H9 (cell line): ENCODE measurements around the gene FUCA1. TPM values are rescaled to one million over a fixed set of nuclear protein-coding genes. Genes with fewer than 3 reads are reported as not detected.

Source experiments
- DNase-seq: peaks from one replicate; pipeline ENCODE4 v3.0.0-alpha.2; 2017
- H2AFZ ChIP-seq: one replicate; pipeline ENCODE4 v1.6.1; 2013; ENCODE audit warnings: mild to moderate bottlenecking, low read length, control low read depth, moderate library complexity
- H2AK5ac ChIP-seq: 2 replicates; pipeline ENCODE4 v1.6.1; 2013; ENCODE audit warnings: low read length, control low read depth, mixed read lengths; ENCODE audit not compliant: insufficient read length
- H2BK120ac ChIP-seq: one replicate; pipeline ENCODE4 v1.6.1; 2013; ENCODE audit warnings: low read depth, mild to moderate bottlenecking, low read length, control low read depth, inconsistent platforms; ENCODE audit not compliant: poor library complexity, severe bottlenecking
- H2BK12ac ChIP-seq: 2 replicates; pipeline ENCODE4 v1.6.1; 2013; ENCODE audit warnings: low read length, control low read depth, mixed read lengths, low read depth; ENCODE audit not compliant: insufficient read length
- H2BK15ac ChIP-seq: 2 replicates; pipeline ENCODE4 v1.6.1; 2013; ENCODE audit warnings: low read depth, low read length, control low read depth
- H2BK20ac ChIP-seq: one replicate; pipeline ENCODE4 v1.6.1; 2013; ENCODE audit warnings: low read depth, mild to moderate bottlenecking, low read length, control low read depth, inconsistent platforms; ENCODE audit not compliant: poor library complexity, severe bottlenecking
- H2BK5ac ChIP-seq: 2 replicates; pipeline ENCODE4 v1.6.1; 2013; ENCODE audit warnings: low read length, control low read depth, mixed read lengths; ENCODE audit not compliant: insufficient read length
- H3K14ac ChIP-seq: 2 replicates; pipeline ENCODE4 v1.6.1; 2013; ENCODE audit warnings: low read length, control low read depth; ENCODE audit not compliant: insufficient read depth
- H3K18ac ChIP-seq: 2 replicates; pipeline ENCODE4 v1.6.1; 2013; ENCODE audit warnings: low read depth, mild to moderate bottlenecking, mixed read lengths, low read length, control low read depth; ENCODE audit not compliant: insufficient read length
- H3K23ac ChIP-seq: 2 replicates; pipeline ENCODE4 v1.6.1; 2013; ENCODE audit warnings: low read length, control low read depth, mixed read lengths, low read depth; ENCODE audit not compliant: insufficient read length
- H3K23me2 ChIP-seq: 2 replicates; pipeline ENCODE4 v1.6.1; 2013; ENCODE audit warnings: low read depth, mild to moderate bottlenecking, mixed read lengths, low read length, control low read depth; ENCODE audit not compliant: insufficient read length, poor library complexity, severe bottlenecking
- H3K27ac ChIP-seq: 2 replicates; pipeline ENCODE4 v1.5.1; 2013; ENCODE audit warnings: low read length, control low read depth, mixed read lengths, low read depth; ENCODE audit not compliant: insufficient read length
- H3K27me3 ChIP-seq: 2 replicates; pipeline ENCODE4 v1.6.1; 2013; ENCODE audit warnings: low read length, control low read depth, inconsistent platforms; ENCODE audit not compliant: insufficient read depth
- H3K4ac ChIP-seq: 2 replicates; pipeline ENCODE4 v1.6.1; 2013; ENCODE audit warnings: low read depth, mild to moderate bottlenecking, control low read depth, inconsistent platforms, low read length, moderate library complexity
- H3K4me1 ChIP-seq: 2 replicates; pipeline ENCODE4 v1.6.1; 2013; ENCODE audit warnings: low read length, control low read depth, inconsistent platforms; ENCODE audit not compliant: insufficient read depth
- H3K4me2 ChIP-seq: 2 replicates; pipeline ENCODE4 v1.6.1; 2013; ENCODE audit warnings: low read length, control low read depth, mixed read lengths; ENCODE audit not compliant: insufficient read length, insufficient read depth
- H3K56ac ChIP-seq: 2 replicates; pipeline ENCODE4 v1.6.1; 2013; ENCODE audit warnings: low read depth, mild to moderate bottlenecking, mixed read lengths, low read length, control low read depth; ENCODE audit not compliant: insufficient read length
- H3K79me1 ChIP-seq: 2 replicates; pipeline ENCODE4 v1.6.1; 2013; ENCODE audit warnings: low read depth, mild to moderate bottlenecking, moderate library complexity, low read length, control low read depth, inconsistent platforms; ENCODE audit not compliant: insufficient read depth, poor library complexity, severe bottlenecking
- H3K79me2 ChIP-seq: 2 replicates; pipeline ENCODE4 v1.6.1; 2013; ENCODE audit warnings: low read length, control low read depth, inconsistent platforms; ENCODE audit not compliant: insufficient read depth
- H3K9ac ChIP-seq: 2 replicates; pipeline ENCODE4 v1.6.1; 2013; ENCODE audit warnings: low read length, control low read depth, mixed read lengths; ENCODE audit not compliant: insufficient read length; ENCODE audit errors: extremely low read depth
- H3K9me3 ChIP-seq: one replicate; pipeline ENCODE4 v1.6.1; 2013; ENCODE audit warnings: low read depth, low read length, inconsistent platforms; ENCODE audit not compliant: control insufficient read depth
- H3T11ph ChIP-seq: one replicate; pipeline ENCODE4 v1.6.1; 2013; ENCODE audit warnings: mild to moderate bottlenecking, low read length, control low read depth, inconsistent platforms
- H4K20me1 ChIP-seq: one replicate; pipeline ENCODE4 v1.6.1; 2013; ENCODE audit not compliant: control insufficient read depth, insufficient read length, insufficient read depth
- H4K5ac ChIP-seq: 2 replicates; pipeline ENCODE4 v1.6.1; 2013; ENCODE audit warnings: low read depth, mild to moderate bottlenecking, mixed read lengths, low read length, control low read depth; ENCODE audit not compliant: insufficient read length
- H4K8ac ChIP-seq: replicated peaks from 2 replicates; pipeline ENCODE4 v1.6.1; 2013; ENCODE audit warnings: low read length, control low read depth, mixed read lengths, low read depth; ENCODE audit not compliant: insufficient read length
- H4K91ac ChIP-seq: 2 replicates; pipeline ENCODE4 v1.6.1; 2013; ENCODE audit warnings: low read depth, mild to moderate bottlenecking, moderate library complexity, mixed read lengths, low read length, control low read depth; ENCODE audit not compliant: insufficient read length
- H3K27ac Mint-ChIP-seq, 3 experiments: 2 replicates in 2 of 3; 3 replicates in 1 of 3; pipeline ENCODE4 v1.8.0; 2020 to 2021; ENCODE audit warnings: mixed read lengths in 3 of 3, mild to moderate bottlenecking in 1 of 3, moderate library complexity in 1 of 3
- H3K27me3 Mint-ChIP-seq: 2 replicates; pipeline ENCODE4 v1.8.0; 2021; ENCODE audit warnings: low read depth, mild to moderate bottlenecking, moderate library complexity, mixed read lengths
- H3K36me3 Mint-ChIP-seq, 3 experiments: 2 replicates in 2 of 3; 3 replicates in 1 of 3; pipeline ENCODE4 v1.8.0; 2020 to 2021; ENCODE audit warnings: low read depth in 3 of 3, mixed read lengths in 3 of 3; ENCODE audit not compliant: insufficient read depth in 1 of 3
- H3K4me1 Mint-ChIP-seq, 2 experiments: 2 replicates each; pipeline ENCODE4 v1.8.0; 2020; ENCODE audit warnings: mixed read lengths in 2 of 2
- H3K4me3 Mint-ChIP-seq, 2 experiments: 2 replicates in 1 of 2; 3 replicates in 1 of 2; pipeline ENCODE4 v1.8.0; 2020 to 2021; ENCODE audit warnings: mild to moderate bottlenecking in 2 of 2, mixed read lengths in 2 of 2, moderate library complexity in 1 of 2
- H3K9me3 Mint-ChIP-seq, 2 experiments: 2 replicates in 1 of 2; 3 replicates in 1 of 2; pipeline ENCODE4 v1.8.0; 2020; ENCODE audit warnings: mild to moderate bottlenecking in 2 of 2, mixed read lengths in 2 of 2, moderate library complexity in 1 of 2
- WGBS: extraction: QIAGEN DNeasy Blood & Tissue Kit; methylation state at CpG from one replicate; pipeline ENCODE4 v1.1.7; 2013; ENCODE audit warnings: missing lambda C conversion rate, low lambda C conversion rate, mixed read lengths; ENCODE audit not compliant: insufficient read length; ENCODE audit errors: extremely low coverage; 5-methylcytosine and 5-hydroxymethylcytosine counted together
- long read RNA-seq: library from polyadenylated mRNA; unstranded; transcript quantifications from one replicate; pipeline ENCODE4 v2.0.0, GENCODE V29; 2020
- total RNA-seq: library from RNA; stranded (reverse); gene quantifications from 2 replicates; pipeline ENCODE4 v1.2.1, GENCODE V29; 2021
- TF ChIP-seq, protein P1 (sequence below): fragments of 200-600 bp; sonication (generic); conservative IDR thresholded peaks from 3 replicates; pipeline ENCODE4 v1.8.0; 2021; ENCODE audit warnings: antibody characterized with exemption, mild to moderate bottlenecking

The FUCA1 gene
- total RNA-seq = 9.1 and 9.4 TPM in 2 replicates
- long read RNA-seq, transcript FUCA1-201 (8 exons, 2,047 nt) = major isoform, 160 of 167 reads
- long read RNA-seq, partial matches to known transcripts = 0 of 167 reads
- long read RNA-seq, other reads (novel, unspliced or antisense) = 7 of 167 reads

DNA sequence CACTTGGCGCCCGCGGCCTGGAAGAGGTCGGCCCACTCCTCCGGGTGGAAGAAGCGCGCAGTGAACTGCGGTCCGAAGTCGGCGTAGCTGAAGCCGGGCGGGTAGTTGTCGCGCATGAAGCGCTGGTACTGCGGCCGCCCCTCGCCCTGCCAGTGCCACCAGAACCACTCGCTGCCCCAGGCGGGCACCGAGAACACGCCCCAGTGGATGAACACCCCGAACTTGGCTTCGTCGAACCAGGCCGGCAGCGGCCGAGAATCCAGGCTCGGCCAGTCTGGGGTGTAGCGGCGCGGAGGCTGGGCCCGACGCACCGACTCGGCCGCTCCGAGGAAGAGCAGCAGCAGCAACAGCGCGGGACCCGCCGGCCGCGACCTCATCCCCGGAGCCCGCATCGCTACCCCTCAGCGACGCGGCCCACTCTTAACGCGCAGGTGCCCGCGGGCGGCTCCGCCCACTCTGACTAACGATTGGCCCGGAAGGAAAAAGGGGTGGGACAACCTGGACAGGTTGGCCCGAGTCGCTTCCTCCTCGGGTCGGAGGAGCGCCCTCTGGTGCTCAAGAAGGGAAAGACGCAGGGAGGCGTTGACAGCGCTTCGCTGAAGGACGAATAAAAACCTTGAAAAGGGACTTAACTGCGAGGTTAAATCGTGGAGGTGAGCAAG, at the start of gene FUCA1:
TSS of gene FUCA1 (minus strand) at position 396 of the 662 bp plus-strand sequence. CDS start at position 392, 4 bp downstream.
- Histone ChIP-seq H3T11ph (no peak within 1 kb of the TSS), H3K27me3 (peaks cover 3% of the 10 kb centered on the region; the same call in 1 of the 2 replicates), H2BK20ac (no peak within 1 kb of the TSS), H3K4me2 (peak within 1 kb of the TSS; percentile 48), H2AK5ac (no peak within 1 kb of the TSS), H2BK5ac (no peak within 1 kb of the TSS), H4K5ac (no peak within 1 kb of the TSS), H3K23ac (no peak within 1 kb of the TSS), H4K8ac (no peak within 1 kb of the TSS), H2AFZ (no peak within 1 kb of the TSS), H3K9ac (no peak within 1 kb of the TSS), H3K4ac (no peak within 1 kb of the TSS), H3K14ac (no peak within 1 kb of the TSS), H4K91ac (no peak within 1 kb of the TSS), H2BK12ac (no peak within 1 kb of the TSS), H3K27ac (no peak within 1 kb of the TSS), H3K23me2 (peaks cover 6% of the 10 kb centered on the region), H4K20me1 (no peaks in the 10 kb centered on the region), H3K9me3 (no peaks in the 10 kb centered on the region), H3K18ac (no peak within 1 kb of the TSS), H2BK120ac (no peak within 1 kb of the TSS), H3K56ac (no peak within 1 kb of the TSS), H3K4me1 (no peaks in the 10 kb centered on the region), H3K79me2 (no peaks in the 10 kb centered on the region), H3K79me1 (no peaks in the 10 kb centered on the region), H2BK15ac (no peak within 1 kb of the TSS; the same call in 1 of the 2 replicates)
- H3K27me3 Mint-ChIP-seq = peaks cover 38% of the 10 kb centered on the region
- H3K9me3 Mint-ChIP-seq = peaks cover 0 to 3% of the 10 kb centered on the region in 2 experiments; a peak in 1 of 5 replicates
- peak; percentile 97 for DNase-seq
- no CpG with 5 or more reads among the region's 71 CpGs for WGBS
- peak within 1 kb of the TSS; percentile 69 to 84 for H3K4me3 Mint-ChIP-seq
- peaks cover 5 to 14% of the 10 kb centered on the region in 2 experiments for H3K4me1 Mint-ChIP-seq
- H3K36me3 Mint-ChIP-seq = peaks cover 0 to 3% (median 0%) of the 10 kb centered on the region in 3 experiments; a peak in 1 of 7 replicates
- TF ChIP-seq, protein P1, sequence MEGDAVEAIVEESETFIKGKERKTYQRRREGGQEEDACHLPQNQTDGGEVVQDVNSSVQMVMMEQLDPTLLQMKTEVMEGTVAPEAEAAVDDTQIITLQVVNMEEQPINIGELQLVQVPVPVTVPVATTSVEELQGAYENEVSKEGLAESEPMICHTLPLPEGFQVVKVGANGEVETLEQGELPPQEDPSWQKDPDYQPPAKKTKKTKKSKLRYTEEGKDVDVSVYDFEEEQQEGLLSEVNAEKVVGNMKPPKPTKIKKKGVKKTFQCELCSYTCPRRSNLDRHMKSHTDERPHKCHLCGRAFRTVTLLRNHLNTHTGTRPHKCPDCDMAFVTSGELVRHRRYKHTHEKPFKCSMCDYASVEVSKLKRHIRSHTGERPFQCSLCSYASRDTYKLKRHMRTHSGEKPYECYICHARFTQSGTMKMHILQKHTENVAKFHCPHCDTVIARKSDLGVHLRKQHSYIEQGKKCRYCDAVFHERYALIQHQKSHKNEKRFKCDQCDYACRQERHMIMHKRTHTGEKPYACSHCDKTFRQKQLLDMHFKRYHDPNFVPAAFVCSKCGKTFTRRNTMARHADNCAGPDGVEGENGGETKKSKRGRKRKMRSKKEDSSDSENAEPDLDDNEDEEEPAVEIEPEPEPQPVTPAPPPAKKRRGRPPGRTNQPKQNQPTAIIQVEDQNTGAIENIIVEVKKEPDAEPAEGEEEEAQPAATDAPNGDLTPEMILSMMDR = peak; percentile 96
- H3K27ac Mint-ChIP-seq = no peak within 1 kb of the TSS; a peak in 1 of 7 replicates
